Astrocyte (in vitro differentiated cells and primary cell): ENCODE results near the gene VOPP1. TPM values are rescaled to one million over a fixed set of nuclear protein-coding genes. Genes with fewer than 3 reads are reported as not detected.

ENCODE experiments used
- DNase-seq: peaks from one replicate; pipeline ENCODE4 v3.0.0-alpha.2; 2010; ENCODE audit warnings: low read depth
- FAIRE-seq: peaks from 2 replicates; lab custom pipeline; 2011; peaks lifted over from hg19 to GRCh38; lab: Jason Lieb, UNC
- H2AFZ ChIP-seq: 2 replicates; pipeline ENCODE4 v1.6.0; 2012; ENCODE audit warnings: low read depth, low read length, inconsistent platforms
- H3K27ac ChIP-seq: 2 replicates; pipeline ENCODE4 v1.5.1; 2011; ENCODE audit warnings: low read depth, low read length, inconsistent platforms
- H3K27me3 ChIP-seq: 2 replicates; pipeline ENCODE4 v1.6.0; 2011; ENCODE audit warnings: low read length, inconsistent platforms; ENCODE audit not compliant: insufficient read depth
- H3K36me3 ChIP-seq: 2 replicates; pipeline ENCODE4 v1.5.1; 2011; ENCODE audit warnings: low read length, inconsistent platforms; ENCODE audit not compliant: insufficient read depth
- H3K4me1 ChIP-seq: 2 replicates; pipeline ENCODE4 v1.5.1; 2011; ENCODE audit warnings: low read length, inconsistent platforms; ENCODE audit not compliant: insufficient read depth
- H3K4me2 ChIP-seq: 2 replicates; pipeline ENCODE4 v1.6.0; 2012; ENCODE audit warnings: low read length, inconsistent platforms
- H3K4me3 ChIP-seq: 2 replicates; pipeline ENCODE4 v1.5.1; 2011; ENCODE audit warnings: low read depth, mild to moderate bottlenecking, low read length, inconsistent platforms; ENCODE audit not compliant: insufficient read depth
- H3K79me2 ChIP-seq: 2 replicates; pipeline ENCODE4 v1.6.0; 2012; ENCODE audit warnings: mild to moderate bottlenecking, low read length, inconsistent platforms; ENCODE audit not compliant: insufficient read depth
- H3K9ac ChIP-seq: 2 replicates; pipeline ENCODE4 v1.6.0; 2012; ENCODE audit warnings: mild to moderate bottlenecking, low read length, inconsistent platforms
- H3K9me3 ChIP-seq: 2 replicates; pipeline ENCODE4 v1.5.1; 2012; ENCODE audit warnings: low read depth, mild to moderate bottlenecking, low read length, inconsistent platforms; ENCODE audit not compliant: insufficient read depth
- H4K20me1 ChIP-seq: 2 replicates; pipeline ENCODE4 v1.6.0; 2012; ENCODE audit warnings: low read length, inconsistent platforms; ENCODE audit not compliant: insufficient read depth
- H3K27ac Mint-ChIP-seq: one replicate; pipeline ENCODE4 v1.8.0; 2021; ENCODE audit warnings: mild to moderate bottlenecking, mixed read lengths; ENCODE audit not compliant: unreplicated experiment
- H3K27me3 Mint-ChIP-seq: one replicate; pipeline ENCODE4 v1.8.0; 2021; ENCODE audit warnings: low read depth, mixed read lengths; ENCODE audit not compliant: unreplicated experiment
- H3K36me3 Mint-ChIP-seq: one replicate; pipeline ENCODE4 v1.8.0; 2021; ENCODE audit warnings: low read depth, mixed read lengths; ENCODE audit not compliant: unreplicated experiment
- H3K4me1 Mint-ChIP-seq: one replicate; pipeline ENCODE4 v1.8.0; 2021; ENCODE audit warnings: low read depth, mixed read lengths; ENCODE audit not compliant: unreplicated experiment
- H3K4me3 Mint-ChIP-seq: one replicate; pipeline ENCODE4 v1.8.0; 2021; ENCODE audit warnings: mild to moderate bottlenecking, moderate library complexity, mixed read lengths; ENCODE audit not compliant: unreplicated experiment
- H3K9me3 Mint-ChIP-seq: one replicate; pipeline ENCODE4 v1.8.0; 2021; ENCODE audit warnings: mild to moderate bottlenecking, mixed read lengths; ENCODE audit not compliant: unreplicated experiment
- EZH2 ChIP-seq: IDR thresholded peaks from 2 replicates; pipeline ENCODE4 v1.6.1; 2012; ENCODE audit warnings: mild to moderate bottlenecking, low read length, inconsistent platforms; ENCODE audit not compliant: insufficient read depth
- total RNA-seq: library from RNA; stranded (reverse); gene quantifications from 2 replicates; pipeline ENCODE4 v1.2.1, GENCODE V29; 2021
- TF ChIP-seq, protein P1 (sequence below): IDR thresholded peaks from 2 replicates; pipeline ENCODE4 v1.5.1; 2011; ENCODE audit warnings: low read depth, mild to moderate bottlenecking, inconsistent platforms, low read length, moderate library complexity; ENCODE audit not compliant: insufficient read depth

Gene VOPP1
- total RNA-seq, 1 donor from 2014 or later, result 133 TPM

DNA sequence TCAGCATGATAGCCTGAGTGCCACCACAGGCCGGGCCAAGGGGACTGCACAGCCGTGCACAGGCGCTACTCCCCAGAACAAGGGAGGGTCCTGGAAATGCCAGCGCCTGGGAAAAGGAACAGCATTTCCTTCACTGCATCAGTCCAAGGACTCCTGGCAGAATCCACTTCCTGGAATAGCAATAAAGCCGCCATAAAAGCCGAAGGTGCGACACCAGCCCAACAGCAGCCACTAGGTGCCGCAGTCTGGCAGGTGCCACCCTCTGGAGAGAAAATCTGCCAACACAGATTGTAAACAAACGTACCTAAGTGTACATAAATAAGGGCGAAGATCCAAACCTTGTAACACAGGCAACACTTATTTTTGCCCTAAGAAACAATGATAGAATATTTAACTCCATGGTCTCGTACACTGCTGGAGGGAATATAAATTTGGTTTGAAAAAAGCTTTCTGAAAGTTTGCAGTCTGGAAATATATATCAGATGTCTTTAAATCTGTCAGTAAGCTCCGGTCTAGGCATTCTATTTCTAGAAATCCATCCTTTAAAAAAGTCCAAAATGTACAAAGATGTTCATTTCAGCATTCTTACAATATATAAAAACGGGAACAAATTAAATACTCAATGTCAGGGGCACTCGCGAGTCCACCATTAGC is 22.2 kb downstream of the VOPP1 start:
- H3K27me3 Mint-ChIP-seq, result no peaks in the 10 kb centered on the region
- peaks cover 98% of the 10 kb centered on the region for H3K79me2 ChIP-seq
- no peak overlapping the region for H3K27ac ChIP-seq
- H4K20me1 ChIP-seq, result peaks cover 99% of the 10 kb centered on the region
- H3K9me3 ChIP-seq, result no peaks in the 10 kb centered on the region
- H3K27me3 ChIP-seq, result no peaks in the 10 kb centered on the region
- H3K4me1 Mint-ChIP-seq, result peaks cover 51% of the 10 kb centered on the region
- H3K4me3 ChIP-seq, result no peak overlapping the region
- no peaks in the 10 kb centered on the region for H3K9me3 Mint-ChIP-seq
- H3K36me3 Mint-ChIP-seq, result peaks cover 9% of the 10 kb centered on the region
- peaks cover 55% of the 10 kb centered on the region for H3K4me1 ChIP-seq
- no peaks in the 10 kb centered on the region for H3K36me3 ChIP-seq
- no peak overlapping the region for H3K27ac Mint-ChIP-seq
- FAIRE-seq, result no peak
- H3K9ac ChIP-seq, result no peak overlapping the region
- TF ChIP-seq, protein P1, sequence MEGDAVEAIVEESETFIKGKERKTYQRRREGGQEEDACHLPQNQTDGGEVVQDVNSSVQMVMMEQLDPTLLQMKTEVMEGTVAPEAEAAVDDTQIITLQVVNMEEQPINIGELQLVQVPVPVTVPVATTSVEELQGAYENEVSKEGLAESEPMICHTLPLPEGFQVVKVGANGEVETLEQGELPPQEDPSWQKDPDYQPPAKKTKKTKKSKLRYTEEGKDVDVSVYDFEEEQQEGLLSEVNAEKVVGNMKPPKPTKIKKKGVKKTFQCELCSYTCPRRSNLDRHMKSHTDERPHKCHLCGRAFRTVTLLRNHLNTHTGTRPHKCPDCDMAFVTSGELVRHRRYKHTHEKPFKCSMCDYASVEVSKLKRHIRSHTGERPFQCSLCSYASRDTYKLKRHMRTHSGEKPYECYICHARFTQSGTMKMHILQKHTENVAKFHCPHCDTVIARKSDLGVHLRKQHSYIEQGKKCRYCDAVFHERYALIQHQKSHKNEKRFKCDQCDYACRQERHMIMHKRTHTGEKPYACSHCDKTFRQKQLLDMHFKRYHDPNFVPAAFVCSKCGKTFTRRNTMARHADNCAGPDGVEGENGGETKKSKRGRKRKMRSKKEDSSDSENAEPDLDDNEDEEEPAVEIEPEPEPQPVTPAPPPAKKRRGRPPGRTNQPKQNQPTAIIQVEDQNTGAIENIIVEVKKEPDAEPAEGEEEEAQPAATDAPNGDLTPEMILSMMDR, result no peak
- no peak for TF ChIP-seq EZH2
- H2AFZ ChIP-seq, result no peak overlapping the region
- no peak overlapping the region for H3K4me2 ChIP-seq
- H3K4me3 Mint-ChIP-seq, result no peak overlapping the region
- no peak for DNase-seq

DNA sequence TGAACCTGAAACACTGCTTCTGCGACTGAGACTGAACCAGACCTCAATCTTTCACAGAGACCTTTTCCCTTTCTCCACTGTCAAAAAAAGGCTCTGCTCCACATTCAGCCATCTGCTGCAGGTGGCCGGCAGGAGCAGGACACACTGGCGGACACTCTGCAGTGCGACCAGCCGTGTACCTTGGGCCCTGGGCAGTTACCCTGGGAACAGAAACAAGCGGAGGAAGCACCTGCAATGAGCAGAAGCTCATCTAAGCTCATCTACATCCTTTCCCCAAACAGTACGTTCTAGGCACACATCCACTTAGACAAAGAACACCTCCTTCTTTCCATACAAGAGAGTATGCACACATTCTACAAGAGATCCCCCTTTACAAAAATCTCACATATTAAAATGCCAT is 22.8 kb downstream of the VOPP1 start:
- no peak overlapping the region for H3K4me3 ChIP-seq
- no peak for TF ChIP-seq EZH2
- TF ChIP-seq, protein P1, result no peak
- DNase-seq (no peak), FAIRE-seq (no peak)
- no peak overlapping the region for H3K9ac ChIP-seq
- no peak overlapping the region for H3K4me3 Mint-ChIP-seq
- H3K9me3 Mint-ChIP-seq, result no peaks in the 10 kb centered on the region
- peaks cover 98% of the 10 kb centered on the region for H4K20me1 ChIP-seq
- no peaks in the 10 kb centered on the region for H3K9me3 ChIP-seq
- no peaks in the 10 kb centered on the region for H3K27me3 ChIP-seq
- H3K27ac ChIP-seq, result no peak overlapping the region
- H3K4me1 ChIP-seq, result peaks cover 50% of the 10 kb centered on the region
- H3K36me3 ChIP-seq, result no peaks in the 10 kb centered on the region
- H2AFZ ChIP-seq, result no peak overlapping the region
- H3K79me2 ChIP-seq, result peaks cover 98% of the 10 kb centered on the region
- no peak overlapping the region for H3K27ac Mint-ChIP-seq
- H3K36me3 Mint-ChIP-seq, result peaks cover 5% of the 10 kb centered on the region
- H3K27me3 Mint-ChIP-seq, result no peaks in the 10 kb centered on the region
- no peak overlapping the region for H3K4me2 ChIP-seq
- peaks cover 49% of the 10 kb centered on the region for H3K4me1 Mint-ChIP-seq

DNA sequence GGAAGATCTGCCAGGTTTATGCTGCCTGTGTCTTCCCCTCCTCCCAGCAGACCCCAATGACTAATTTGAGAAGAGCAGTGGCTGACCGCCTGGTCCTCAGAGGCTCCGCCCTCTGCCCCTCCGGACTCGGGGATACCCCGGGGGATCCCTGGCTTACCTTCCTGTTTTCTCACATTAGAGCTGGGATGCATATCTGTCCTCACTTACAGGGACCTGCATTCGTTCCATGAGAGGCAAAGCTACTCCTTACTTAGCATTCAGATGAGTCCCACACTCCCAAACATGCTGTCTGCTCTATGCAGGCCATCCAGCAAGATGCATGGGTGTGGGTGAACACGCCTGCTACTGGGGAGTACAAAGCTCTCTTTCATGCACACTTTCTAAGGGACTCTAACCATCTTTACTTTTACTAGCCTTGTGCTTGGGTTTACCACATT is 24.0 kb downstream of the VOPP1 start:
- DNase-seq, result no peak
- H3K4me2 ChIP-seq, result no peak overlapping the region
- H3K79me2 ChIP-seq, result peaks cover 98% of the 10 kb centered on the region
- FAIRE-seq, result no peak
- no peaks in the 10 kb centered on the region for H3K27me3 ChIP-seq
- Mint-ChIP-seq H3K36me3 (peaks cover 5% of the 10 kb centered on the region), H3K4me3 (no peak overlapping the region), H3K4me1 (peaks cover 46% of the 10 kb centered on the region), H3K27ac (no peak overlapping the region), H3K9me3 (no peaks in the 10 kb centered on the region), H3K27me3 (no peaks in the 10 kb centered on the region)
- peaks cover 42% of the 10 kb centered on the region for H3K4me1 ChIP-seq
- no peak overlapping the region for H2AFZ ChIP-seq
- no peak overlapping the region for H3K27ac ChIP-seq
- peaks cover 98% of the 10 kb centered on the region for H4K20me1 ChIP-seq
- no peak overlapping the region for H3K4me3 ChIP-seq
- no peak overlapping the region for H3K9ac ChIP-seq
- no peak for TF ChIP-seq EZH2
- TF ChIP-seq, protein P1, result no peak
- H3K9me3 ChIP-seq, result no peaks in the 10 kb centered on the region
- no peaks in the 10 kb centered on the region for H3K36me3 ChIP-seq
